Measurements from ENCODE around the gene NFIA.

The NFIA gene

DNA sequence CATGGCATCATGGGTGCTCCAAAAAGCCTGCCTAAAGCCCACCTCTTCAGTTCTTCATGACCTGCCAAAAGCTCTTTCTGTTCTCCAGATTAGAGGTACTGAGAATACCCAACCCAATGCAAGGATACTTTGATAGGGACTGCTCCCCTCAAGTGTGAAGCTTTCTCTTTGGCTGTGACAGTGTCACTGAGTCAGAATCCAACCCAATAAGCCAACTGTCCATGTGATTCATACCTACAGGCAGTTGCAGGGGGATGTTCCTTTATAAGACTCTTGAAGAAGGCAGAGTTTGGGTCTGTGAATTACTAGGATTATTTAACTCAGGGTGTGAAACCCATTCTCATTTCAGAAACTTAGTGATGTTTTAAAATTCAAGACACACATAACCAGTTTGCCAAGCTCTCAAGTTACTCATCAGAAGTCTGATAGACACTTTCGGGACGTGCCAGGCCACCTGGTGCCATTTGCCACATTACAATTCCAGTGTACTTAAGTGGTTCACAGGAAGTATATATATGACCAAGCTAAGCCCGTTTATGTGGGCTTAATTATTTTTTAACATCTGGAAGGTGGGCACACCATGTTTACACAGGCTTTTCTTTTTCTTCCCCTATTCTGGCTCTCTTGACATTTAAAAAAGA is 265.8 kb downstream of the NFIA start:
- DNase-seq: no peak

DNA sequence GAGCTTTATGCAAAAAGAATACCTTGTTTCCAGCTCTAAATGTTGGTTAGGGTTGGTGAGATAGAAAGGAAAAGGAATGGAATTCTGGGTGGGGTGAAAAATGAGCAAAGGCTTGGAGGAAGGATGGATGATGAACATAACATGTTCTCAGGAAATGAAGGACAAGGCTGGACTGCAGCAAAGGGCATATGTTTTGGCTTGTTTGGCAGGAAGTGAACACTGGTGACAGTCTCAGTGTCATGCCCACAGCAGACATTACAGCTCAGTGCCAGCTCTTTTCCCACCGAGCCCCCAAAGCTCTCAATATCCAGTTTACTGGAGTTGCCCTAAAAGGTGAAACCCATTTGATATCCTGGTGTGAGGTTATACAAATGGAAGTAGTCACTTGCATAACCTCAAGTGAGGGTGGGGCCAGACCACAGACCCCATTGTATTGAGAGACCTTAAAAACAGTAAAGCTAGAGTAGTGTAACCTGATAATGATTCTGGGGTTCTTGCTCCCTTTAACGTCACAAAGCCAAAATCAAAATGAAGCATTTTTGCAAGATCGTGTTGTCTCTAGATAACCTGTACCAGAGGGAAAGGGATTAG is 270.6 kb downstream of the NFIA start:
- DNase-seq: no peak

GRCh38 chr1:61353797-61354406 is 271.5 kb downstream of the NFIA start:
- DNase-seq: no peak

DNA sequence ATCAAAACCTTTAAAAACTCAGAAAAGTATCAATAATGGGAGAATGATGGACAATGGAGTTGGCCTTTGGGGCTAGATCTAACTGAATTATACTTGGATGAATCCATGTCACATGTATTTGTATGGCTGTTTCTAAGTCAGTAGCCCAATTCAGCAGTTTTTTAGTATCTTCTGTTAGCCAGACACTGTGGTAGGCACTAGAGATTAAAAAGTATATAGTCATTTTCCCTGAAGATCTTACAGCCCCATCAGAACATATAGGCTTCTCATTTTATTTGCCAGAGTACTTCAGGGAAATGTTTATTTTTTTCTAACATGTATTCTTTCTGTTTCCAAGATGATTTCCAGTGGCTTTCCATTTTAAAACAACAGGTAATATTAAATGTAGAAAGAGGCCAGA is 273.7 kb downstream of the NFIA start:
- DNase-seq: no peak

GRCh38 chr1:61356995-61357394 is 274.6 kb downstream of the NFIA start:
- no peak for DNase-seq

DNA sequence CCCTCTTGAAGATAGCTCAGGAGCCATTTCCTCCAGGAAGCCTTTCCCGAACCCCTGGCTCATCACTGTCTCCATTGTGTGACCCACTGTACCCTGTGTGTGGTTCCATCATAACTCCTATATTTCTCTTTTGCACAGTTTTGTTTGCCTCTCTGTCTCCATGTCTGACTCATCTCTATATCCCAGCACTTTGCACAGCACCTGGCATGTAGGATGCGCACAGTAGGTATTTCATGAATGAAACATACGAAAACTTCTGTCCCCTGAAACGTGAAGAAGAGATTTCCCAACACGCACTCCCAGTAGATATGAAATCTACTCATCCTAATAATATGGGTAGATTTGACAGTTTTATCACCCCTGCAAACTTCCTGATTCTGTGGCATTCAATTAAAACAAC is 275.2 kb downstream of the NFIA start:
- DNase-seq: no peak

DNA sequence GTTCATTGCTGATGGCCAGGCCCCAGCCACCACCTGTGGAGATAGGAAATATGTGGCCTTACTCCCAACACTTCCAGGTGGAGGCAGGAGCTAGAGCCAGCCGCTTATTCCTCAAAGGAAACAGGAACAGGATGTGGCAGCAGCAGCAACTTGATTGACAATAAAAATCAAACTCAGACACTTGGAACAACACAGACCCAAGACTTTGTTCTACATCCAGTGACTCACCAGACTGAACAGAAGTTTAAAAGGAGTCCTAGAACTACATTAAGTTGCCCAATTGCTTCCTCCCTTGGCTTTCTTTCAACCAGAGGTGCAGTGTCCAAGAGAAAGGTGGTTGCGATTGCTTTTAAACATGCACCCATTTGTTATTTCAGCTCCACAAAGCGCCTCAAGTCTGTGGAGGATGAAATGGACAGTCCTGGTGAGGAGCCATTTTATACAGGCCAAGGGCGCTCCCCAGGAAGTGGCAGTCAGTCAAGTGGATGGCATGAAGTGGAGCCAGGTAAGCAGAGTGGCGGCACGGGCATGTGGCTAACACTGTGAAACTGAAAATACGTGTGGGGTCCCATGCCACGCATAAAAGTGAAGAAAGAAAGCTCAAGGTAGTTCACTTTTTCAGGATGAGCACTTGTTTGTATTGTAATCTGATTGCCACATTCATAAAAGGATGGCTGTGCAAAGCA is 276.6 kb downstream of the NFIA start:
- no peak for DNase-seq

DNA sequence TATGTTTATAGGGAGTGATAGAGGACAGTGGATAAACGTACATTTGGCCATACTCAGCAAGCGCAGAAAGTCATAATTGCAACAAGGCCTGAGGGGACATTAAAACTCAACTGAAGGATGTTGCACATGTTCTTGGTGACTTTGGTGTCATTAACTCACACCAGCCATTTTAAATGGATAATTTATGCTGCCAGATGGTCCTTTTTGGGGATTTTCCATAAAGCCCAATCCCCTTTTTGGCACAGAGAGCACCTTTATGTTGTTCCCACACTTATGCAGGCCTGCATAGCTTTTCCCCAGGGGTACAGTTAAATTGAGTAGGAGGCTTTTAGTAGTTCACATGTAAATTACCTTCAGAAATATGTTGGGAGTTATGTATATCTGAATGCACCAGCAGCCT is 279.6 kb downstream of the NFIA start:
- DNase-seq: no peak

DNA sequence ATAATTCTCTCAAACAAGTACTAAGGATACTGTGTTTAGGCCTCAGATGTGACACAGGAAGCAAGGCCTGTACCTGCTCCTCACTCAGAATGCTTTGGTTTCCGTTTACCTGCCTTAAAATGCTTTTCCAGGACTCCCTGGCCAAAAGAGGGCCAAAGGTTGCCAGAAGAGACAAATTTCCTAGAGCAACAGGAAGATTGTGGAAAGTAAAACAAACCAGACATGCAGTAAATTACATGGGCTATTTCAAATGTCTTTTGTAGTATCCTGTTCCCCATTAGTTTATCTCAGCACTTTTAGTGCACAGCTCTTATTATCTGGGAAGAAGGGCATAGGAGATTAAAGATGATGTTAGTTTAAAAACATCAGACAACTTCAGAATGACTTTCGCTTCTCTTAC is 280.0 kb downstream of the NFIA start:
- DNase-seq: no peak

DNA sequence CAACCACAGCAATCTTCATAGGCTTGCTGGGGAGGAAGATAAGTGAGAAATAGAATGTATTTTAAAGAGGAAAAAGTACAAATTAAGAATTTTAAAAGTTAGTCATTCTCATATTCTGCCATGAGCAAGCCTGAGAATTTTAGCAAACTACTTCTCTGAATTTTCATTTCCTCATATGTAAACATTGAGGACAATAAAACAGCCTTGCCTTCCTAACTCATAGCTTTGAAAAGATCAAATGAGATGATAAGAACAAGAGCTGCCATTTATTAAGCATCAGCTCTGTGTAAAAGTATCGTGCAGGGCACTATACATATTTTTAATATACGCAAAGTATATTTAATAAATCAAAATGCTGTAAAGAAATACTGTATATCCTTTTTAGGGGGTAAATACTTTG is 286.0 kb downstream of the NFIA start:
- no peak for DNase-seq

GRCh38 chr1:61368876-61369275 is 286.5 kb downstream of the NFIA start:
- no peak for DNase-seq

- DNase-seq: no peak
Measured at GRCh38 chr1:61370177-61370912, 288.0 kb downstream of the NFIA start.

- no peak for DNase-seq
Measured at GRCh38 chr1:61370913-61371279, 288.5 kb downstream of the NFIA start.

DNA sequence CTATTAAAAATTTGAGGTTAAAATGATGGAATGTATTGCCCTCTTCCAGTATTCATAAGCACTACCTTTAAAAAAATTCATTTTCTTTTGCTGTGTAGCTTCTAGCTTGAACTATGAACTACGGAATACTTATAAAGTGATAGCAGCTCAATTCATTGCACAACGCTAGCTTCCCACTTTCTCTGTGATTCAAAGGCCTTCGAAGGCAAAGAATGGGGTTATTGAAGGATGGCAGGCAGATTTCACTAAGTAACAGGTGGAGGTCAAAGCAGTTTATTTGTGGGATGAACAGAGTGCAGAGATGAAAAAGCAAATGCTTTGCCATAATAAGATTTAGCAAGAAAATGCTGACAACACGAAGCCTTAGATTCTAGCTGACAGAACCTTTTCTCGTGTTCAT is 290.6 kb downstream of the NFIA start:
- no peak for DNase-seq

DNA sequence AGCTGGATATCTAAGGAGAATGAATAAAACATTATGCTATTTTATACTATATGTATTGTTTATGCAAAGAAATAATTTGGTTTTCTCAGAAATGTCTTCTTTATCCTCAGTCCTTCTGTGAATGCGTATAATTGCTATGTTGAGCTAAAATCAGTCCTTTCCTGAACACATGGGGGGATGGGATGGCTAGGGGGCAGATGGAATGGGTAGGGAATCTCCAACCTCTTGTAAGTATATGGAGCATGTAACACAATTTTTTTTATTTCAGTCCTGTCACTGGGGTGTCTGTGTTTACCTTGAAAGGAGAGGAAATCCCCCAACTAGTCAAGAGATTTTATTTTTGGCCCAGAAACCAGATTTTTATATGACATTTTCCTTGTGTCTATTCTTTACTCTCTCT is 291.8 kb downstream of the NFIA start:
- DNase-seq: no peak

DNA sequence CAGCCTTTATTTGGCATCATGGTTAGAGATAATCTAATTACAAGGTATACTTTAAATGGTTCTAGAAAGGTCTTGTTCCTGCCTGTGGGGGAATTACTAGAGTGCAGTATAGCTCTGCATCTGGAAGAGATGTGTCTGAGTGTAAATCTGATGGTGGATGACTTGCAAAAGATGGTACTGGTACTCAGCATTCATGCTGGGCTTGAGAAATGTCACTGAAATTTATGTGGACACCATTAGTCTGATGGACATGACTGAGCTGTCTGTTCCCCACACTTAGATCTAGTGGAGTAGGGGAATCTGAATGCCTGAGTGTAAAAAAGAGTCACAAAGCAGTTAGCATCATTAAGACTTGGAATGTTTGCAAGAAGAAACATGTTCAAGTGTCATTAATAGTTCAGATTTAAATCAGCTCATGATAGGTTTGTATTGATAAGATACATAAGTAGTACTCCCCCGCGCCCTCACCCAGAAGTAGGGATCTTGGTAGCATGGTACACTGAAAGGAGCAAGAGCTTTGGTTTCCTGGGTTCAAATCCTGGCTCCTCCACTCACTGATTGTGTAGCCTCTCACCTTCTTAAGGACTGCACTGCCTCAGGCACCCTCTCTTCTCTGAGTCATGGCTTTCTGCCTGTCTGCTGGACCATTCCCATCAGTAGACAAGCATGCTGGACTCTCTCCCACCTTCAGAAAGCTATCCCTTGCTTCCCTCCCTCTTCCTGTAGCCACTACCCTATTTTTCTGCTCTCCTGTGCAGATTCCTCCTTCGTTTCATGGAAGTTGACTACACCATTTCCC is 292.9 kb downstream of the NFIA start:
- no peak for DNase-seq

DNA sequence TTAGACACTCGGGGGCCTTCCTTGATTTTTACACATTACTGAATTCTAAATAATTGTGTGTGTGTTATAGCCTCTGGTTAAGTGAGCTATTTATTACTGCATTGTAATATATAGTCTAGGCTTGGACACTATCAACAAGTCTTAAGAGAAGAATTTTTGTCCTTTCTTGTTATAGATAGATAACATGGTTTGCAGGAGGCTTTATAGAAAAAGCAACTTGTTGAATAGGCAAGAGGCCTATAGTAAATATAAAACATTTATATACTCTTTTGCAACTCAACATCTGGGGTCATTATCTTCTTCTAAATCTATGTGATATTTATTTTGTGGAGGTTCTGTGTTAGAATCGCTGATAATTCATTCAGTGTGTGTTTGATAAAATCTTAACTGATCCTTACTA is 293.8 kb downstream of the NFIA start:
- no peak for DNase-seq

- no peak for DNase-seq
Measured at GRCh38 chr1:61377242-61377958, 295.0 kb downstream of the NFIA start.

DNA sequence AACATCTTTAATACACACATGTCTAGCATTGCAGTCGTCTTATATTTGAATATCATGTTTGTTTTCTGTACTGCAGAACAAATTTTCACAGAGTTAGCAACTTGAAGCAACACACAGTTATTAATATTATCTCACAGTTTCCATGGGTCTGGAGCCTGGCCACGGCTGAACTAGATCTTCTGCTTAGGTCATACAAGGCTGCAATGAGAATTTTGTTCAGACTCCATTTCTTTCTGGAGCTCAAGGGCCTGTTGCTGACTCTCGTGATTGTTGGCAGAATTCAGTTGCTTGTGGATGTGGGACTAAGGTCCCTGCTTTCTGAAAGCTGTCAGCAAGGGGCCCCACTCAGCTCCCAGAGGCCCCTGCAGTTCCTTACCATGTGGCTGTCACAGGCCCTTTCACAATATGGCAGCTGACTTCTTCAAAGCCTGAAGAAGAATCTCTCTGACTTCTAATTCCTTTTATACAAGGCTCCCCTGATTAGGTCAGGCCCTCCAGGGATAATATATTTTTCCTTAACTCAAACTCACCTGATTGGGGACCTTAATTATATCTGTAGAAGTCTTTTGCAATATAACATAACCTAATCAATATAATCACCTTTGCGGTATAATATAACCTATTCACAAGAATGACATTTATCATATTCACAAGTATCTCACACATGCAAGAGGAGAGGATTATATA is 296.3 kb downstream of the NFIA start:
- no peak for DNase-seq

- DNase-seq: no peak
Measured at GRCh38 chr1:61379693-61380092, 297.3 kb downstream of the NFIA start.

GRCh38 chr1:61380561-61380960 is 298.2 kb downstream of the NFIA start:
- no peak for DNase-seq
